Vagina (tissue), 2 donors: Measurements from ENCODE around the gene MAPRE3.

ENCODE experiments used
- POLR2A ChIP-seq, 2 donors: fragments of 450-650 bp; IDR thresholded peaks; one replicate each; pipeline ENCODE4 v1.6.1; 2017; ENCODE audit warnings: antibody characterized with exemption in 2 of 2, mild to moderate bottlenecking in 2 of 2, moderate library complexity in 2 of 2
- TF ChIP-seq, protein P1 (sequence below), 3 experiments: fragments of 450-650 bp in 2 of 3; fragments of 200-600 bp in 1 of 3; sonication (generic) in 1 of 3; IDR thresholded peaks; one replicate each; pipeline ENCODE4 v1.5.1; 2017 to 2019; ENCODE audit warnings: antibody characterized with exemption in 3 of 3, mild to moderate bottlenecking in 2 of 3, moderate library complexity in 2 of 3

DNA sequence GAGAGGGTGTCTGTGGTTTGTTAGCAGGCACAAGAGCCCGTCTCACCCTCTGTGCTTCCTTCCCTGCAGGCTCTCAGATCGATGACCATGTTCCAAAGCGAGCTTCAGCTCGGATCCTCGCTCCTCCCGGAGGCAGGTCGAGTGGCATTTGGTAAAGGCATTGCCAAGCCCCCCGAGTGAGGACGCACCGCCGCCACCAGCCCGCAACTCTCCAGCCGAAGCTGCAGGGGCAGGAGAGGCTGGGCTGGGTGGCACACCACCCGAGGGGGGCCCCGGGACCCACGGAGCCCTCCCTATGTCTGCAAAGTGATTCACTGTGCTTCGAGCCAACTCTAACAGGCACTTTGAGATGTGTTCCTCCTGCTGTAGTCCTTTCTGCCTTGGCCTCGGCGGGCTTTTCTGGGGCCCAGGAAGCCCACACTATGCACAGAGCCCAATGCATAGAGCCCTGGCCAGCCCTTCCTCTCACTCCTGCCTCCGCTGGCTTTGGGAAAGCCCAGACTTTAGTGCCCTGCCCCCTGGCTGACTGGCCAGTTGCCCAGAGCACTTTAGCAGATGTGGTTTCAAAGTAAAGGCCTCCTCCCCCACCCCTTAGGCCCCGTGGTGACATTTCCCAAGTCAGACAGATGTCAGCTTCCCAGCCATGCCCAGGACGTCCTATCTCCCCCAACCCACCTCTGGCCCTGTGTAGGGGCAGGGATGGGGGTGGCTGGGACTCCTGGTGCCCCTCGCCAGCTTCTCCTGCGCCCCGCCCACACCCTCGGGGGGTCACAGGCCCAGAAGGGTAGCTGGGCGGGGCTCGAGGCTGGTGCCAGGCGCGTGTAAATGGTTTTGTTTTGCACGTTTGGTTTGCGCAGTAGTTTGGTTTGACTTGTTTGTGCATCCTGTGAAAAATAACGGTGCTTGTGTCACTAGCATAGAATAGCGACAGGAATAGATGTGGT lies 23.3 kb upstream of the MAPRE3 start:
- TF ChIP-seq, protein P1, sequence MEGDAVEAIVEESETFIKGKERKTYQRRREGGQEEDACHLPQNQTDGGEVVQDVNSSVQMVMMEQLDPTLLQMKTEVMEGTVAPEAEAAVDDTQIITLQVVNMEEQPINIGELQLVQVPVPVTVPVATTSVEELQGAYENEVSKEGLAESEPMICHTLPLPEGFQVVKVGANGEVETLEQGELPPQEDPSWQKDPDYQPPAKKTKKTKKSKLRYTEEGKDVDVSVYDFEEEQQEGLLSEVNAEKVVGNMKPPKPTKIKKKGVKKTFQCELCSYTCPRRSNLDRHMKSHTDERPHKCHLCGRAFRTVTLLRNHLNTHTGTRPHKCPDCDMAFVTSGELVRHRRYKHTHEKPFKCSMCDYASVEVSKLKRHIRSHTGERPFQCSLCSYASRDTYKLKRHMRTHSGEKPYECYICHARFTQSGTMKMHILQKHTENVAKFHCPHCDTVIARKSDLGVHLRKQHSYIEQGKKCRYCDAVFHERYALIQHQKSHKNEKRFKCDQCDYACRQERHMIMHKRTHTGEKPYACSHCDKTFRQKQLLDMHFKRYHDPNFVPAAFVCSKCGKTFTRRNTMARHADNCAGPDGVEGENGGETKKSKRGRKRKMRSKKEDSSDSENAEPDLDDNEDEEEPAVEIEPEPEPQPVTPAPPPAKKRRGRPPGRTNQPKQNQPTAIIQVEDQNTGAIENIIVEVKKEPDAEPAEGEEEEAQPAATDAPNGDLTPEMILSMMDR (IDR thresholded peaks at IDR 0.05): no peak
- TF ChIP-seq POLR2A (IDR thresholded peaks at IDR 0.05): no peak
